Activated CD4-positive, alpha-beta T cell treated with anti-CD3 and anti-CD28 coated beads, Interleukin-2, amount 50 U/mL, for 1 hour (primary cell): ENCODE results near the gene WWC2.
"Not testable (repeated sequence)": the region's sequence is repeated elsewhere in the genome, so short reads cannot be mapped to it uniquely, and the experiment has no call there.

Experiments
- DNase-seq: peaks from one replicate; pipeline ENCODE4 v3.0.0-alpha.2; 2020

Gene WWC2

GRCh38 chr4:183144787-183145186 lies 45.7 kb downstream of the WWC2 start:
- DNase-seq: no peak

GRCh38 chr4:183145773-183146172 lies 46.7 kb downstream of the WWC2 start:
- no peak for DNase-seq

DNA sequence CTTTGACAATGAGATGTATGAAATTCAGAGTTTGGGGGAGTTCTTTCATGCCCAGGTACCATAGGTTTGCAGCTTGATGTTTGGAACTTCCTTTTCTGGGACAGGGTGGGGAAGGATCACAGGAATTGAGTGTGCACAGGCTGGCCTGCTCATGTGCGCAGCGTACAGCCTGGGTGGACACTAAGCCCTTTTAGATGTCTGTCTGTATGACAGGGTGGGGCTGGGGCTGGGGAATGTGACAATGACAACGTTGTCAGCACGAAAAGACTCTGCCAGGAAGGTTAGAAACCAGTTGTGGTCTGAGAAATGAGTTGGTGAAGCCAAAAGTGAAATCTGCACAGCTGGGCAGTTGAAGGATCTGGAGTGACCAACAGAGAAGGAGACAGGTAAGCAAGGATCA lies 47.4 kb downstream of the WWC2 start:
- DNase-seq: no peak

GRCh38 chr4:183147196-183147595 lies 48.1 kb downstream of the WWC2 start:
- no peak for DNase-seq

- DNase-seq: no peak
These were observed 48.9 kb downstream of the WWC2 start for GRCh38 chr4:183147983-183148382.

GRCh38 chr4:183149616-183150539 lies 50.8 kb downstream of the WWC2 start:
- no peak for DNase-seq

- not testable (repeated sequence) for DNase-seq
These were observed 51.6 kb downstream of the WWC2 start for GRCh38 chr4:183150664-183151063.

GRCh38 chr4:183152232-183152631 lies 53.2 kb downstream of the WWC2 start:
- not testable (repeated sequence) for DNase-seq

- DNase-seq: no peak
These were observed 54.3 kb downstream of the WWC2 start for GRCh38 chr4:183153190-183153916.

DNA sequence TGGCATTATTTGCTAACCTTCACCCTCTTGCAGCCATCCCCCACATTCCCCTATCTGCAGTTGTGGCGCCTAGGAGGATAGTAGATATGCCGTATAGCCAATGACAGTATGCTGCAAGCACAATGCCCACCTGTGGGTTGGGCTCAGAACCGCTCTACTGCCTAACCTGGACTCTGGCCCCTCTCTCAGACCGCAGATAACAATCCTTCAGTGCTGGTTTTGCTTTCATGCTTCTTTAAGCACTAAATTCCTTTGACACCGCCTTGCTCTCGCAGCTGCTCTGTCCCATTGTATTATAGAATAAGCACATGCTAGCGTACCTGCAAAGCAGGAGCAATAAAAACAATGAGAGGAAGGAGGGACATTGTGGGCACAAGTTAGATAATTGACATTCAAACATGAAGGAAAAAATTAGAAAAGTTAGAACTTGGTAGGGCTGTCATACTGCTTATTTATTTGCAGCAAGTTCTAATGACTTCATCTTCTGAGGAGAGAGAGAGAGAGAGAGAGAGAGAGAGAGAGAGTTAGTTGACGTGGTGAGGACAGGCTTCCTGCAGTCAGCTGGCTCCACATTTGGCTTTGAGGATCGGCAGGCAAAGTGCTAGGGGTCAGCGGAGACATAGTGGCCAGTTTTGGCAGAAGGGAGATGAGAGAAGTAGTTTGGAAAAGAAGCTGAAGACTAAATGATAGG lies 55.8 kb downstream of the WWC2 start:
- DNase-seq: no peak

DNA sequence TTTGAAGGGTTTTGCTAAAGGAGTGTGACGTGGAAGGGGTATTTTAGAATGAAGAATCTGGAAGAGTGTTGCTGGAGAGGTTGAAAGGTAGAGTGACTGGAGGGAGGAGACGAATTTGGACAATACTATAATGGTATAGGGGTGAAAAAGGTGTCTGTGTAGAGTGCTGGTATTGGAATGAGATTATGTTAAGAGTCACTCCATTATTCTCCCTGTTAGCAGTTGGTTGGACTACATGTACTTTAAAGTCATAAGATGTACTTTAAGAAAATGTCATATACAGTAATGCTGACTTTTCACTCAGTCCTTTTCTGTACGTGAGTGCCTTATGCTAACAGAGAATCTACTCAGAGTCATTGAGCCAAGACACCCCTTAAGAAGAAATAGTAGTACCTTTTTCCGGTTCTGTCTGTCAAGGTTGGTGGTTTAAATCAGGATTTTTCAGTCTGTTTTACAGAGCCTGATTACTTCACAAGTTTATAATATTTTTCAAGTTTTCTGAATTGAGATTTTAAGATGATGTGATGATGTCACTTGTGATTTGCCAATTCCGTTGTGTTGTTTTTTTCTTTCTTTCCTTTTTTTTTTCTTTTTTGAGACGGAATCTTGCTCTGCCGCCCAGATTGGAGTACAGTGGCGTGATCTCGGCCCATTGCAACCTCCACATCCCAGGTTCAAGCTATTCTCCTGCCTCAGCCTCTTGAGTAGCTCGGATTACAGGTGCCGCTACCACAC lies 56.6 kb downstream of the WWC2 start:
- no peak for DNase-seq

GRCh38 chr4:183157215-183157614 lies 58.2 kb downstream of the WWC2 start:
- DNase-seq: no peak

- no peak for DNase-seq
These were observed 59.0 kb downstream of the WWC2 start for GRCh38 chr4:183158062-183158461.

DNA sequence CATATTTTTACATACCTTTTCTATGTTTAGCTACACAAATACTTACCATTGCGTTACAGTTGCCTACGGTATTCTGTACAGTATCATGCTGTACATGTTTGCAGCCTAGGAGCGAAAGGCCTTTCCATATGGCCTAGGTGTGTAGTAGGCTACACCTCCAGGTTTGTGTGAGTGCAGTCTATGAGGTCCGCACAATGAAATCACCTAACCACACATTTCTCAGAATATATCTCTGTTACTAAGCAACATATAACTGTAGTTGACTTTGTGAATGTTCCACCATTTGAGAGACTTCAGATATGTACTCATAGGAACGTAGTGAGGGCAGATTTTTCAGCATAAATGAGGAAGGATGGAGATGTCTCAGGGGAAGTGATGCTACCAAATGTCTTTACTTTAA lies 62.6 kb downstream of the WWC2 start:
- DNase-seq: no peak

- no peak for DNase-seq
These were observed 64.1 kb downstream of the WWC2 start for GRCh38 chr4:183163135-183163534.

DNA sequence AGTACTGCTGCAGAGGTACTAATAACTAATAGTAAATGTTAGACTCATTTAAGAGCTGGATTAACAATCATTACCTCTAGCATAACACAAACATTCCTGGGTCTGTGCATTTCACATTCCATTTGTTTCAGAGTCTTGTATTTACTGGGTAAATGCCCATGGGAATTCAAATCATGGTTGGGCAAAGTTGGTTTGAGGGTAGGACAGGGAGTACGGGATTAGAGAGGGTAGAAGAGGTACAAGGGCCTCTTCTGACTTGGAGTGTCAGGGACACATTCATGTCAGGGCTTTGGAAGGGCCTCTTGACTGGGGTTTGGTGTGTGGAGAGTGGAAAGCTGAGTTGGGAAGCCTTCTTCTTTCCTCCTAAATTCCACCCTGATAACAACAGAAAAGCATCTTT lies 65.9 kb downstream of the WWC2 start:
- no peak for DNase-seq

GRCh38 chr4:183165376-183165775 lies 66.3 kb downstream of the WWC2 start:
- DNase-seq: no peak

DNA sequence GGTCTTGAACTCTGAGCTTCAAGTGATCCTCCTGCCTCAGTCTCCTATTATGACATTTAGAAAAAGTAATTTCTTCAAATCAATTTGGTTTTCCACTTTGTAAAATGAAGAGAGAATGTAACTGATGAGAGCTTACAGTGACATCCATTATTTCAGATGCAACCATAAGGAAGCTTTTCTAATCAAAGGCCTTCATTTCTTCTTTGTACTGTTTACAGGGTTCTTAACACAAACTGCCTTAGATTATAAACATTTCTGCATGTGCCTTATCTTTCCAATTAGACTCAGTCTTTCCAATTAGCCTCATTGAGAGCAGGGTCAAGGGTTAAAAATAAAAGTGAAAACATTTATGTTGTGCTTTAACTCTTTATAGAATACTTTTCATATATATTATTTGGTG lies 71.8 kb downstream of the WWC2 start:
- no peak for DNase-seq

- no peak for DNase-seq
These were observed 72.6 kb downstream of the WWC2 start for GRCh38 chr4:183171484-183172267.

DNA sequence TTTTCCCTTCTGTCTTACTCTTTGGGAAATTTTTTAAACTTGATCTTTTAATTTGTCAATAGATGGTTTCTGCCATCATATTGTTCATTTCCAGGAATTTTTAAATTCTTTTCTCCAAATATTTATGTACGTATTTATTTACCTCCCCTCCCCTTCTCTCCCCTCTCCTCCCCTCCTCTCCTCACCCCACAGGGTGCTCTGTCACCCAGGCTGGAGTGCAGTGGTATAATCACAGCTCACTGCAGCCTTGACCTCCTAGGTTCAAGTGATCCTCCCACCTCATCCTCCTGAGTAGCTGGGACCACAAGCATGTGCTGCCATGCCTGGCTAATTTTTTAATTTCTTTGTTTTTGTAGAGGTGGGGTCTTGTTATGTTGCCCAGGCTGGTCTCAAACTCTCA lies 73.8 kb downstream of the WWC2 start:
- no peak for DNase-seq

DNA sequence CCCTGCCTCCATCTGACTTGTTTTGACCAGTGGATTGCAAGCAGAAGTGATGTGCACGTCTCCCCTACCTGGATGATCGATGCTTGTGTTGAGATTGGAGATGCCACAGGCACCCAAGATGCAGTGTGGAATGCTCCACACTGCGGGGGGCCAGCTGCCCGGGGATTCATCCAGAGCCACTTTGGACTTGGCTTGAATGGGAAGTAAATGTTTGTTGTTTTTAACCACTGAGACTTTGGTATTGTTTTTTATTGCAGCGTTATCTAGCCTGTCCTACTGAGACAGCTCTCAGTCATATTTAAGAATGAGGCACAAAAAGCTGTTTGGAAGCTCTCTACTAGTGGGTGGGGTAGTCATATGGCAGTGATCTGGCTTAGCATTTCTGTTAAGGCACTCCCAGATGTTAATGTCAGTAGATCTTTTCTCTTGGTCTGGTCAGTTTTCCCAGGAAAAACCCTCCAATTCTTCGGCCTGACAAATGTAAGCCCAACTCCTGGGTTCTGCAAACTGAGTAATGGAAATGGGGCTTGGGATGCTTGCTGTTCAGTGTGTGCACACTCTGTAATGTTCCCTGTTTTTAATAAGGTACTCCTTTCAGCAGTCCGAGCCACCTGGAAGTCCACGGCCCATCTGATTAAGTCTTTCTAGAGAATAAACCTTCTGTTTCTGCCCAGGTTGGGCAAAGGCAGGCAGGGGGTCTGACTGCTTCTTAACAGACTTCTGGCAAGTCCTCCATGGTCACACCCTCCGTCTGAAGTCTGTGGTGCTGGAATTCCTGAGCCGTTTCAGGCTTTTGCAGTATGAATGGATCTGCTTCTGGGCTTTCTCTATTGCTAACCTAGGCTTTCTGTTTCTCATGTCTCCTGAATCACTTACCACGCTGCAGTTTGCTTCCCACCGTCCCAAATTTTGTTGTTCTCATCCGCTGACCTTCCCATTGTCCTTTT lies 74.8 kb downstream of the WWC2 start:
- DNase-seq: no peak
